PFSK-1 (cell line): ENCODE data around the gene CP.

Experiments used
- FOXP2 ChIP-seq: optimal IDR thresholded peaks from 2 replicates; pipeline ENCODE3; 2011; ENCODE audit warnings: borderline replicate concordance, control low read depth, inconsistent platforms; ENCODE audit not compliant: insufficient read depth; ENCODE audit errors: extremely low read length, extremely low read depth
- POLR2AphosphoS5 ChIP-seq: IDR thresholded peaks from 2 replicates; pipeline ENCODE4 v1.6.1; 2012; ENCODE audit warnings: low read depth, mild to moderate bottlenecking, control low read depth, low read length, moderate library complexity
- SIN3A ChIP-seq: IDR thresholded peaks from 2 replicates; pipeline ENCODE4 v1.6.1; 2012; ENCODE audit warnings: mild to moderate bottlenecking, low read length, moderate library complexity, borderline replicate concordance; ENCODE audit not compliant: insufficient read depth
- TAF1 ChIP-seq: IDR thresholded peaks from 2 replicates; pipeline ENCODE4 v1.6.1; 2012; ENCODE audit warnings: low read length, control low read depth, borderline replicate concordance; ENCODE audit not compliant: insufficient read depth
- TF ChIP-seq, protein P1 (sequence below), 2 experiments: IDR thresholded peaks; 2 replicates each; pipeline versions ENCODE4 v1.6.1 to v1.8.0; 2011 to 2012; ENCODE audit warnings: low read depth in 2 of 2, low read length in 2 of 2, control low read depth in 1 of 2, inconsistent platforms in 1 of 2, mild to moderate bottlenecking in 1 of 2, moderate library complexity in 1 of 2; ENCODE audit not compliant: insufficient read depth in 1 of 2

DNA sequence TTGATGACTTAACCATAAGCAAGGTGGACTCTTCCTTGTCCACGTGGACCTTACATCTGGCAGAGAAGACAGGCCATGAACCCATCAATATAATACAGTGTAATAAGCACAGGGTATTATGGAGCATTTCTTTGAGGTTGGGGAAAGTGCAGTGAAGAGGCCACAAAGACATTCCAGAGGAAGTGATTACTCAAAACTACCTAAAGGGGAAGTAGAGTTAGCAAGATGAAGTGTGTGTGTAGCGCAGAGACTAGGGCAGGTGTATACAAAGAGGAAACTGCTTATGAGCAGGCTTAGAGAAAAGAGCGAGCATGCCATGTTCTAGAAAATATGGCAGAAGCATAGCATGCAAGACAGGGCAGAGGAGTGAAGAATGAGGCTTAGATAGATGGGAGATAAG is 17.9 kb downstream of the CP start:
- TF ChIP-seq, protein P1, sequence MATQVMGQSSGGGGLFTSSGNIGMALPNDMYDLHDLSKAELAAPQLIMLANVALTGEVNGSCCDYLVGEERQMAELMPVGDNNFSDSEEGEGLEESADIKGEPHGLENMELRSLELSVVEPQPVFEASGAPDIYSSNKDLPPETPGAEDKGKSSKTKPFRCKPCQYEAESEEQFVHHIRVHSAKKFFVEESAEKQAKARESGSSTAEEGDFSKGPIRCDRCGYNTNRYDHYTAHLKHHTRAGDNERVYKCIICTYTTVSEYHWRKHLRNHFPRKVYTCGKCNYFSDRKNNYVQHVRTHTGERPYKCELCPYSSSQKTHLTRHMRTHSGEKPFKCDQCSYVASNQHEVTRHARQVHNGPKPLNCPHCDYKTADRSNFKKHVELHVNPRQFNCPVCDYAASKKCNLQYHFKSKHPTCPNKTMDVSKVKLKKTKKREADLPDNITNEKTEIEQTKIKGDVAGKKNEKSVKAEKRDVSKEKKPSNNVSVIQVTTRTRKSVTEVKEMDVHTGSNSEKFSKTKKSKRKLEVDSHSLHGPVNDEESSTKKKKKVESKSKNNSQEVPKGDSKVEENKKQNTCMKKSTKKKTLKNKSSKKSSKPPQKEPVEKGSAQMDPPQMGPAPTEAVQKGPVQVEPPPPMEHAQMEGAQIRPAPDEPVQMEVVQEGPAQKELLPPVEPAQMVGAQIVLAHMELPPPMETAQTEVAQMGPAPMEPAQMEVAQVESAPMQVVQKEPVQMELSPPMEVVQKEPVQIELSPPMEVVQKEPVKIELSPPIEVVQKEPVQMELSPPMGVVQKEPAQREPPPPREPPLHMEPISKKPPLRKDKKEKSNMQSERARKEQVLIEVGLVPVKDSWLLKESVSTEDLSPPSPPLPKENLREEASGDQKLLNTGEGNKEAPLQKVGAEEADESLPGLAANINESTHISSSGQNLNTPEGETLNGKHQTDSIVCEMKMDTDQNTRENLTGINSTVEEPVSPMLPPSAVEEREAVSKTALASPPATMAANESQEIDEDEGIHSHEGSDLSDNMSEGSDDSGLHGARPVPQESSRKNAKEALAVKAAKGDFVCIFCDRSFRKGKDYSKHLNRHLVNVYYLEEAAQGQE (IDR thresholded peaks at IDR 0.05; ENCODE audit: insufficient read depth in 1 of 2, low read depth in 2 of 2, low read length in 2 of 2), result no peak
- no peak for TF ChIP-seq TAF1
- no peak for TF ChIP-seq POLR2AphosphoS5
- no peak for TF ChIP-seq SIN3A
- TF ChIP-seq FOXP2, result no peak
